ENCODE data around the gene LRIT1.

Gene LRIT1

DNA sequence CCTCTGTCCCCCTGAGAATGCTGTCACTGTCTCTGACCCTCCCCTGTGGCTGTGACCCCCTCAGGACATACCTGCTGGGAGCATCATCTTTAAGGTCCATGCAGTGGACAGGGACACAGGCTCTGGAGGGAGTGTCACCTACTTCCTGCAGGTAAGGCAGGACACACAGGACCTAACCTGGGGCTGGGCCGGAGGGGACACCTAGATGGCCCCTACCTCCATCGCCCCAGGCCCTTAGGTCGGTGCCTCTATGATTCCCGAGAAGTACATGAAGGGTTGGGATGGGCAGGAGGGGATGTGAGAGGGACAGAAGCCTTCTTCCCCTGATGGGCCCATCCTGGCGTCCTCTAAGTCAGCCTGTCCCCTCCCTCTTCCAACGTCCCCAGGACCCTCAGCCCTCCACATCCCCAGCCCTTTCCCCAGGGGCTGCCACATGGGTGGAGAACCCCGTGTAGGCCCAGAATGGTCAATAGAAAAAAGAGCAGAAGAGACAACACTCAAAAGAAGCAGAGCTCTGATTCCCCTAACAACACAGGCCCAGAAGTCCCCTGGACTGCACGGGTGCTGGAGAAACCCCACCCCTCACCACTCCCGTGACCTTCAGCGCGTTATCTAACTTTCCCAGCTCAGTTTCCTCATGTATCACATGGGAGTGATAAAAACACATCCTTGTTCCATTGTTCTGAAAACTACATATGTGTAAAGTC, 40.7 kb downstream of the LRIT1 start:
- TF ChIP-seq POLR2AphosphoS5 (IDR thresholded peaks at IDR 0.05; ENCODE audit: low read depth, low read length) = no peak
- TF ChIP-seq TAF1 (IDR thresholded peaks at IDR 0.05; ENCODE audit: borderline replicate concordance, insufficient read depth, low read length) = no peak
- no peak for TF ChIP-seq FOXP2 (optimal IDR thresholded peaks at IDR 0.05; ENCODE audit: borderline replicate concordance, extremely low read depth, extremely low read length, insufficient read depth)
- TF ChIP-seq, protein P1, sequence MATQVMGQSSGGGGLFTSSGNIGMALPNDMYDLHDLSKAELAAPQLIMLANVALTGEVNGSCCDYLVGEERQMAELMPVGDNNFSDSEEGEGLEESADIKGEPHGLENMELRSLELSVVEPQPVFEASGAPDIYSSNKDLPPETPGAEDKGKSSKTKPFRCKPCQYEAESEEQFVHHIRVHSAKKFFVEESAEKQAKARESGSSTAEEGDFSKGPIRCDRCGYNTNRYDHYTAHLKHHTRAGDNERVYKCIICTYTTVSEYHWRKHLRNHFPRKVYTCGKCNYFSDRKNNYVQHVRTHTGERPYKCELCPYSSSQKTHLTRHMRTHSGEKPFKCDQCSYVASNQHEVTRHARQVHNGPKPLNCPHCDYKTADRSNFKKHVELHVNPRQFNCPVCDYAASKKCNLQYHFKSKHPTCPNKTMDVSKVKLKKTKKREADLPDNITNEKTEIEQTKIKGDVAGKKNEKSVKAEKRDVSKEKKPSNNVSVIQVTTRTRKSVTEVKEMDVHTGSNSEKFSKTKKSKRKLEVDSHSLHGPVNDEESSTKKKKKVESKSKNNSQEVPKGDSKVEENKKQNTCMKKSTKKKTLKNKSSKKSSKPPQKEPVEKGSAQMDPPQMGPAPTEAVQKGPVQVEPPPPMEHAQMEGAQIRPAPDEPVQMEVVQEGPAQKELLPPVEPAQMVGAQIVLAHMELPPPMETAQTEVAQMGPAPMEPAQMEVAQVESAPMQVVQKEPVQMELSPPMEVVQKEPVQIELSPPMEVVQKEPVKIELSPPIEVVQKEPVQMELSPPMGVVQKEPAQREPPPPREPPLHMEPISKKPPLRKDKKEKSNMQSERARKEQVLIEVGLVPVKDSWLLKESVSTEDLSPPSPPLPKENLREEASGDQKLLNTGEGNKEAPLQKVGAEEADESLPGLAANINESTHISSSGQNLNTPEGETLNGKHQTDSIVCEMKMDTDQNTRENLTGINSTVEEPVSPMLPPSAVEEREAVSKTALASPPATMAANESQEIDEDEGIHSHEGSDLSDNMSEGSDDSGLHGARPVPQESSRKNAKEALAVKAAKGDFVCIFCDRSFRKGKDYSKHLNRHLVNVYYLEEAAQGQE (IDR thresholded peaks at IDR 0.05; ENCODE audit: insufficient read depth in 1 of 2, low read depth in 2 of 2, low read length in 2 of 2) = no peak
- TF ChIP-seq SIN3A (IDR thresholded peaks at IDR 0.05; ENCODE audit: borderline replicate concordance, insufficient read depth, low read length) = no peak

GRCh38 chr10:84198206-84198915, 43.0 kb downstream of the LRIT1 start:
- TF ChIP-seq POLR2AphosphoS5 (IDR thresholded peaks at IDR 0.05; ENCODE audit: low read depth, low read length) (no peak), FOXP2 (optimal IDR thresholded peaks at IDR 0.05; ENCODE audit: borderline replicate concordance, extremely low read depth, extremely low read length, insufficient read depth) (no peak), TAF1 (IDR thresholded peaks at IDR 0.05; ENCODE audit: borderline replicate concordance, insufficient read depth, low read length) (no peak), SIN3A (IDR thresholded peaks at IDR 0.05; ENCODE audit: borderline replicate concordance, insufficient read depth, low read length) (no peak)
- TF ChIP-seq, protein P1 (IDR thresholded peaks at IDR 0.05; ENCODE audit: insufficient read depth in 1 of 2, low read depth in 2 of 2, low read length in 2 of 2) = no peak

- no peak for TF ChIP-seq TAF1 (IDR thresholded peaks at IDR 0.05; ENCODE audit: borderline replicate concordance, insufficient read depth, low read length)
- TF ChIP-seq SIN3A (IDR thresholded peaks at IDR 0.05; ENCODE audit: borderline replicate concordance, insufficient read depth, low read length) = no peak
- TF ChIP-seq, protein P1 (IDR thresholded peaks at IDR 0.05; ENCODE audit: insufficient read depth in 1 of 2, low read depth in 2 of 2, low read length in 2 of 2) = no peak
- no peak for TF ChIP-seq FOXP2 (optimal IDR thresholded peaks at IDR 0.05; ENCODE audit: borderline replicate concordance, extremely low read depth, extremely low read length, insufficient read depth)
- no peak for TF ChIP-seq POLR2AphosphoS5 (IDR thresholded peaks at IDR 0.05; ENCODE audit: low read depth, low read length)
Measured at GRCh38 chr10:84197643-84198042, 43.7 kb downstream of the LRIT1 start.

DNA sequence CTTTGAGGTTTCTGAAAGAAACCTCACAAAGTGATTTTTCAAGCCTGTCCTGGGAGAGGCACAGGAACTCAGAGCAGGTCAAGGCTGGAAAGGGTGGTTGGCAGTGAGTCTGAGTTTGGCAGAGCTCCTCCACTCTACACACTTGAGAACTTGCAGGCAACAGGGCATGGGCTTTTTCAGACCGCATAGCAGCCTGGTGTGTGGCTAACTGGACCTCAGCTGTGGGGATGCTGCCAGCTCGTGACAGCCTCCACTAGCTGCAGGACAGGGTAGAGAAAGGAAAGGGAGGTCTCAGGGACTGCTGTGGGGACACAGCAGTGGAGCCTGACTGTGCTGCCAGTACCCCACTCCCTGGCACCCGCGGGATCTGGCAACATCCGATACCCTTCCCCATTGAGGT, 44.4 kb downstream of the LRIT1 start:
- TF ChIP-seq, protein P1 (IDR thresholded peaks at IDR 0.05; ENCODE audit: insufficient read depth in 1 of 2, low read depth in 2 of 2, low read length in 2 of 2) = no peak
- TF ChIP-seq POLR2AphosphoS5 (IDR thresholded peaks at IDR 0.05; ENCODE audit: low read depth, low read length) (no peak), TAF1 (IDR thresholded peaks at IDR 0.05; ENCODE audit: borderline replicate concordance, insufficient read depth, low read length) (no peak), SIN3A (IDR thresholded peaks at IDR 0.05; ENCODE audit: borderline replicate concordance, insufficient read depth, low read length) (no peak), FOXP2 (optimal IDR thresholded peaks at IDR 0.05; ENCODE audit: borderline replicate concordance, extremely low read depth, extremely low read length, insufficient read depth) (no peak)

Data from PFSK-1 (cell line).